HuH-7.5 (cell line): ENCODE measurements around the gene ITK.
"Not testable (repeated sequence)": the region's sequence is repeated elsewhere in the genome, so short reads cannot be mapped to it uniquely, and the experiment has no call there.

ENCODE experiments used
- DNase-seq: peaks from one replicate; pipeline ENCODE4 v3.0.0; 2011; ENCODE audit warnings: low spot score

ITK gene

GRCh38 chr5:157212307-157212706 lies 31.7 kb downstream of the ITK start:
- no peak for DNase-seq

DNA sequence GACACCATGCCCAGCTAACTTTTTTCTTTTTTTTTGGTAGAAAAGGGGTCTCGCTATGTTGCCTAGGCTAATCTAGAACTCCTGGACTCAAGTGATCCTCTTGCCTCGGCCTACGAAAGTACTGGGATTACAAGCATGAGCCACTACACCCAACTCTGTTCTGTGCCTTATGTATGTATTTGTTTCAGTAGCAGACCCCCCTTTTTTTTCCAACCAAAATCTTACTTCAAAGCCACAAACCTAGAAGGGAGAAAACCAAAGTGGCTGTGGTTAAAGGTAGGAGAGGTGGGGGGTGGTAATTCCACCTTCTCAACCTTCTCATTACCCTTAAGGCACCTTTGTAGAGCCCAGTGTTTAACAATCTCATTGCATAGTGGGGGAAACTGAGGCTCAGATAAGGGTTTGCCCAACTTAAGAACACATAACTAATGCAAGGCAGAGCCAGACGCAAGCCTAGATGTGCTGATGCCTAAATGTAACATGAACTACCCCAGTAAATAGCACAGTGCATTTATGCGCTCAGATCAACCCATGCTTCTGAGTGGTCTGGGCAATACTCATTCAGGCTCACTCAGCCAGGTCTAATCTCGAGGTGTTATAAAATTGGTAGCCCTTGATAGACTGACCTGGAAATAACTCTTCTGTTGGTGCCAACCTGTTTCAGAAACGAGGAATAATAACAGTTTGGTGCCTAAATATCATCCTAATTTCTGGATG lies 33.0 kb downstream of the ITK start:
- DNase-seq = no peak

DNA sequence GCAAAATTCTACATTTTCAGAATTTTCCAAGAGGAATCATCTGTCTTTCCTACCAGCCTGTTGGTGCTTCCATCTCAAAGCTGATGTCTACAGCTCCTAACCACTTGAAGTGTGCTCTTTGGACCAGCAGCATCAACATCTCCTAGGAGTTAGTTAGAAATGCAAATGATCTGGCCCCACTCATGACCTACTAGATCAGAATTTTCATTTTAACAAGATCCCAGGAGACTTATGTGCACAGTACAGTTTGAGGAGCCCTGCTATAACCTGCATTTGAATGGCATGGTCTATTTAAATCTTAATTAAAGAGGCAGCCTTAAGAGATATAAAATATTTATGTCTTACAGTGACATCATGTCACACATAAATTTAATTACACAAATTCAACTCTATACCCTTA lies 33.8 kb downstream of the ITK start:
- no peak for DNase-seq

DNA sequence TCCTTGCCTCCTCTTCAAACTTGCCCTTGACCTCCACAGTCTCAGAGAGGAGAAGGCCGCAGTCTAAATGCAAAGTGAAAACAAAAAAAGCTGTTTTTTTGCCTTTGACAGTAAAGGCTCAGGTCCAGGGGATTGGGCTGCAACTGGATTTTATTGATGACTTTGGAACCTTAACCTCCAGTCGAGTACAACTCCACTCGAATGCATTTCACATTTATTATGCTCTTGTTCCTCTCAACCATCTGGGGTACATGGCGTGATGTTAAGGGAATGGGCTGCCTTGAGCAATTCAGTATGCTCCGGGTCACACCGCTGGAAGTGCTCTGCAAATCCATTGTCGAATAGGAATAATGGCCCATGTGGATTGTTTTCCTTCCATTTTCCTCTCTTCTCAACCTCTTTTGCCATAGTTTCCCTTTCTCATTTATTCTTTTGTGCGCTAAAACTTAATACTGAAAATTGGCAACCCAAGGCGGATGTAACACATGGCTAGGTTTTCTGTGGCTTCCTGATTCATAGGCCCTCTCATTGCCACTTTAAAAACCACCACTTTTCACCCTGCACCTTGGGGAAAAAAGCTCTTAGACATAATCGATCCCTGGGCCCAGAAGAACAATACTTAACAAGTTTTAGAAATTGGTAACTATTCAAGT lies 34.3 kb downstream of the ITK start:
- no peak for DNase-seq

DNA sequence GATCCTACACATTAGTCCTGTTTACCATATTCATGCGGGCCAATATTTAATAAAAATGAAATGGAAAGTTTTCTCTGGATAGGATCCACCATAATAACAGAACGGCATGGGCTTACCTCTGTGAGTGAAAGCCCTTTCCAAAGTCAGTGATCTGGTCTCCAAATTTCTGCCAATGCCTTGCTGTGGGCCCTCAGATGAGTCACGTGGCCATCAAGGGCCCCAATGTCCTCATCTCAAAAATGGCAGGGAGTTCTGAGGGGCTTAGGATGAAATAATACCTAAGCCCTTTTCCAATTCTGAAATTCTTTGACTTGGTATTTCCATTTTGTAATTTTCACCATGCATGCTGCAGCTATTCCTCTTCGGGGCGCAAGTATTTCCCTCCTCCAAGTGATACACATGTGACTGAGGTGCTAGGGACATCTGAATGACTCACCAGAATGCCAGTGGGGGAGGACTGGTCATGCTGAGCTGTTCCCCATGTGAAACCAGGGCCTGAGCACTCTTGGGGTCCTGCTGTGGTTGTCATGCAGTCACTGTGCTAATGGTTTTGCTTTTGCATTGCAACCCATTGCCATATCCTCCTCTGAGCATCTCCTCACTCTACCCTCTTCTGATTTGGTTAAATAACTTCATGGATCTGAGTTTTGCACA lies 35.0 kb downstream of the ITK start:
- DNase-seq = no peak

GRCh38 chr5:157216391-157217142 lies 35.9 kb downstream of the ITK start:
- no peak for DNase-seq

GRCh38 chr5:157217289-157218024 lies 36.8 kb downstream of the ITK start:
- DNase-seq = no peak

DNA sequence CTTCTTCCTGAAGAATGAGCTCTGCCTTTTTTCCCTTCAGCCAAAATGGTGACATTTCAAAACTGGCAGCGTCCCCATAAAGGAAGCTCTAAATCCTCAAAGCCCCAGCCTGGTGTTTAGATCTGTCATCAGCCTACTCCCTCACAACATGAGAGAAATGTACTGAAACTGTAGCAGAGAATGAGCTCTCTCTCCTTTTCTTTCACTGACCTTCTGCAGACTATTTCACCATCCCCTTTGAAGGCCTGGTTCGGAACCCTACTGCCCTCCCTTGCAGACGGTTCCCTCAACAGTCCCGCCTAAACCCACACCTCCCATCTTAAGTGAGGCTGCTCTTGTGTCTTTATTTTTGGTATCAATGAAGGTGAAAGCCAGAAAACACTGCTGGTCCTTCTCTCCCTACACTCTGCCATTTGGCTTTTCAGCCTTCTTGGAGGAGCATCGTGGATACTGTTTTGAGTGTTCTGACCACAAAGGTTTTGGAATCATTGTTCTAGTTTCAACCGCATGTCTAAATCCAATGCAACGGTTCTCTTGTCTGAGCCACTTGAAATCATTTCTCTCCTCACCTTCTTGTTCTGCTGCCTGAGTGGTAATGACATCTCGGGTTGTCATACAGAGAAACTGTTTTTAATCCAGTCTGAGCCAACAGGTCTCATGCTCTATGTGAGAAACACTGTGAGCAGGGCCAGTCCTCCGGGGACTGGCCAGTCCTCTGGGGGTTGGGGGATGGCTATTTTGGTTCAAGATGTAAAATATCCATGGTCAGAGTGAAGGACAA lies 39.0 kb downstream of the ITK start:
- DNase-seq = no peak

DNA sequence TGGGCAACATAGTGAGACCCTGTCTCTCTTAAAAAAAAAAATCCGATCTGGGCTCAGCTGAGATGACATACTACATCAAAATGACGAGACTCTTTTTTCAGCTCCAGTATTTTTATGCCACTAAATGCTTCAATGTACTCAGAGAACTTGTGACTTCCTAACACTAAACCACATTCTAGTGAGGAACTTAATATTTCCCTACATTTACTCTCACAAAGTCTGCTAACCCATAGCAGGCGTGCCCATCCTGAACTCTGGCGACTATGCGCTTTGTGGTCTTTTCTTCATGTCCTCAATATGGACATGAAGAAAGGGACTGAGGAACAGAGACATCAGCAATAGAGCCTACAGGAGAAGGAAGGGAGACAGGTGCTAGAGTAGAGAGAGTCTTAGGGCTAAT lies 41.3 kb downstream of the ITK start:
- DNase-seq = no peak

GRCh38 chr5:157222506-157223230 lies 42.0 kb downstream of the ITK start:
- DNase-seq = no peak

DNA sequence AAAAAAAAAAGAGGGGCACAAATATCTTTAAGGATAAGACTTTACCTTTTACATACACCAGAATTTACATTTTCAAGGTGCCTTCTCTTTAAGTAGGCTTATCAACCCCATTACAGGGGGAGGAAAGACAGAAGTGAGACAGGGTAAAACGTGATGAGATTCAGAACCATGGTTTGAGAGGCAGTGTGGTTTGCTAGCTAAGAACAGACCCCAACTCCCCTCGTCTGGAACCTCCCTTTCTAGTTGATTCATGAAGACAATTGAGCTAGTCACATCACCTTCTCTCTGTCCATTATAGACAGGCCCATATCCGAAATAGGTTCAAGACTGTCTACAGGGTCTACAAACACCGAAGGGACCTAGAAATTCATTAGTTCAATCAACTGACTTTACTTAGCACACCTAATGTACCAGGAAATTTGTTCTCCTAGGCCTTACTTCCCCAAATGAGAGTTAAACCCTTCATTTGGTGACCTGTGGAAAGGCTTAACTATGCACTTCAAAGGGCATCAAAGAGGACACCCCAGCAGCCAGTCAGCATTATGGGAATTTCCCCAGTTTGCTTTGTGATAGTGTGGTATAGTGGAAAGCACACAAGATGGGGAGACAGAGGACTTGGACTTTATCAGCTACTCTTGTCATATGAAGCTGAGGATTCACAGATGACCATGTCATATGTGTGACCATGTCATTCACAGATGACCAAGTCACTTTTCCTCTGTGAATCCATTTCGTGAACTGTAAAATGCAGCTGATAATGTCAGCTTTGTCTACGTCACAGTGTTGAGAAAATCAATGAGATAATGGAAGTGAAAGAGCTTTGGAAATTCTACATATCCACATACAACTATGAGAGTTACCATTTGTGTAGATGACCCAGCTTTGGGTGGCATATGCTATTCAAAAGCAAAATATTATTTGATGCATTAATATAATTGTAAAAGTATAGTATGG lies 45.1 kb downstream of the ITK start:
- no peak for DNase-seq

GRCh38 chr5:157230610-157231009 lies 50.0 kb downstream of the ITK start:
- no peak for DNase-seq

GRCh38 chr5:157232706-157233105 lies 52.1 kb downstream of the ITK start:
- no peak for DNase-seq

DNA sequence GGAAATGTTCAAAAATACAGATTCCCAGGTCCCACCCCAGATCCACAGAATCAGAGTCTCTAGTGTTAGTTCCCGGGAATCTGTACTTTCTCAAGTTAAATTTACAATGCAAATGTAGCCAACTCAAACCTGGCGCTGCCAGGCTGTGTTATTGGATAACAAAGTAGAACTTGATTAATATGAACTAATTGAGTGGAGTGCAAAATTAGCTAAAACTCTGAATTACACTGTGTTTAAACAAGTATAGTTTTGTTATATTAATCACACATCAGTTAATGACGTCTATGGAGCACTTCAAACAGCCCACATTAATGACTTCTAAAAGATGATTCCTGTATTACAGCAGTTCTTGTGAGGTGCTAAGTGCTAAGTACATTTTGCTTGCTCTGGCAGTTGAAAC lies 52.9 kb downstream of the ITK start:
- no peak for DNase-seq

- no peak for DNase-seq
Observed at GRCh38 chr5:157236423-157236822, 55.8 kb downstream of the ITK start.

DNA sequence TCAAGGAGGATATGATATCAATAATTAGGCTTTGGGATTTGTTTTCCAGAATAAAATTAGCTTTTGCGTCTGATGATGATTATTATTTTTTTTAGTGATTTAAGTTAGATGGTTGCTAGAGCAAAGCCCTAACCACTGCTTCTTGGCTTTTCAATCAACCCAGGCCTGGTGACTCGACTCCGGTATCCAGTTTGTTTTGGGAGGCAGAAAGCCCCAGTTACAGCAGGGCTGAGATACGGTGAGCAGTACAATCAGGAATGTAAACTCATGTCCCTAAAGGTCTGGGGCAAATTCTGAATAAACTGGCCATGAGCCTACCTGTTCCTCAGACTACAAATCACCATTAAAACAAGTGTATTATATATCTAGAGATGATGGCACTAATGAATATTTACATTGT lies 60.8 kb downstream of the ITK start:
- no peak for DNase-seq

DNA sequence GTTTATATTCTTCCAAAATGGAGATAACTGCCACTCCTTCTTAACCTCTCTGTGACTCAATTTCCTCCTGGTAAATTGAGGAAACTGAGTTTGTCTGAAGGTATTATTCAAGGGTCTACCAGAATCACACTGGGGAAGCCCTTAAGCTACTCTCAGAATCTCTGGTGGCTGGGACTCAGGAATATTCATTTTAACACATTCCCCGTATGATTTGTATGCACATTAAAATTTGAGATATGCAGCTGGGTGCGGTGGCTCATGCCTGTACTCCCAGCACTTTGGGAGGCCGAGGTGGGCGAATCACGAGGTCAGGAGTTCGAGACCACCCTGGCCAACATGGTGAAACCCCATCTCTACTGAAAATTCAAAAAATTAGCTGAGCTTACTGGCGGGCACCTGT lies 64.1 kb downstream of the ITK start:
- DNase-seq = not testable (repeated sequence)

DNA sequence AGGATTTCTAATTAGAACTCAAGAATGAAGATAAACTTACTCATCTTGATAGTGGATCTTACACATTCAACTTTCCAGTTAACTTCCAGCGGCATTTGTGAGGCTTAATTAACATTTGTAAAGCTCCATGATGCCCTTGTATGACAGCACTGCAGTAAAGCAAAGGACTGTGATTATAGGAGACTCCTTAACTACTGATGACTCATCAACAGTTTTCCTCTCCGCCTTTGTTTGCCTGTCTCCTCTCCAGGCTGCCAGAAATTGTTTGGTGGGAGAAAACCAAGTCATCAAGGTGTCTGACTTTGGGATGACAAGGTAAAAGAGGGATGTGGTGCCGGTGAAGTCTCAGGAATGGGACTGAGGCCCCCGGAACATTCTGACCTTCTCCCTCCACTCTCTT lies 64.8 kb downstream of the ITK start:
- no peak for DNase-seq

GRCh38 chr5:157245886-157246285 lies 65.2 kb downstream of the ITK start:
- no peak for DNase-seq
